Measurements from ENCODE around the gene VAV2. TPM values are rescaled to one million over a fixed set of nuclear protein-coding genes. Genes with fewer than 3 reads are reported as not detected.

Gene VAV2
- total RNA-seq, 1 donor from 2014 or later: 15.7 TPM

DNA sequence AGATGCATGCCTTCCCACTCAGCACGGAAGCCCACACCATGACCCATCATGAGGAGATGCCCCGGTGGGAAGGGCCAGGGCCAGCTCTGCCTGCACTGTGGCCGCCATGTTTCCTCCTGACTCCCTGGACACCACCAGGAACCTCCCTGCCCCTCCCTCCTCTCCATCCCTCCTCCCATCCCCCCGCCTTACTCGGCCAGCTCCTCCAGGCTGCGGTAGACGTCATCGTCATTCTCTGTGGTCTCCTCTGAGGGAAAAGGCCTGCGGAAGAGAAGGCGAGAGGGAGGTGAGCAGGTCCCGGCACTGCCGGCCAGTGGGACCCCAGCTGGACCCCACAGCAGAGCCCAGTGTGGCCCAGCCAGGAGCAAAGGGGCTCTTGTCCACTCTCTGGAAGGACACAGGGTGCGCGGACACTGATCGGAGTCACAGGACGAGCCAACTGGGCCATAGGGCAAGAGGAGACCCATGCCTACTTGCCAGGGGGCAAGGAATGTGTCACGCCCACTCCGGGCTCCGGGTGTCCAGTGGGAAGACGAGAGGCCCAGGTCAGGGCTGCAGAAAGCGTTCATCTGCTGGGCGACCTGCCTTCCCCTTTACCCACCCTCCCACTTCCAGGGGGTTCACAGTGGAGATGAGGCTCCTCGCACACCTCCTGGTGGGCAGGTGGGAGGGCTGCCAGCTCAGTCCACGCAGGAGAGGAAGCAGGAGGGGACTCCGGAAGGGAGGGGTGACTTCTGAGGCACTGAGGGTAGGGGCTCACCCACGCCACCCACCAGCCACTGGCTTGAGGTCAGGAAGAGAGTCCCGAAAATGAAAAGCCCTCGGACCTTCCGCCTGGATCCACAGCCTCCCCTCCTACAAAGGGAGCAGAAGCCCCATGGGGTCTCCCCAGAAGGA lies 157.8 kb downstream of the VAV2 start:
- DNase-seq: no peak

DNA sequence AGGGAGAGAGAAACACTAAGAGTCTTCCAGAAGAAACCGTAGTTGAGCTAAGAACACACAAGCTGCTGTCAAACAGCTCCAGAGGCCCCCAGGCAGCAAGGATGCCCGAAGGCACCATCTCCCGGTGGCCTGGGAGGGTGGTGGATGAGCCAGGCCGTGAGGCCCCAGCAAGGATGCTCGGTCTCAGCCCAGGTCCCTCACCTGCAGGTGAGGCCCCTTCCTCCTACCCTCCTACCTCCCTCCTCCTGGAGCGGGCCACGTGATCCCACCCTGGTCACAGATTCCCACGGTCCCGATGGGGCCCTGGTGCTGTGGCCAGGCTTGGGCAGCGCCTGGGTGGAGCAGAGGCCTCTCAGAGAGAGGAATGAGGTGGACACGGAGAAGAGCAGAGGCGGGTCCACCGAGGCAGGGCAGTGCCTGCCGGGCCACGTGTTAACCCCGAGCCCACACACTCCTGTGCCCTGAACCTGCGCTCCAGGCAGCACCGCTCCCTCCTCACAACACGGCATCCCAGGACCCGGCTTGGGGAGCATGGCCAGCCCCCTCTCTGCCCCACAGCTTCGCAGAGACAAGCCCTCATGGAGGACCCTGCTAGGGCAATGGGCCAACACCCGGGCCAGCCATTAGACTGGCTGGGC lies 158.6 kb downstream of the VAV2 start:
- DNase-seq: no peak

DNA sequence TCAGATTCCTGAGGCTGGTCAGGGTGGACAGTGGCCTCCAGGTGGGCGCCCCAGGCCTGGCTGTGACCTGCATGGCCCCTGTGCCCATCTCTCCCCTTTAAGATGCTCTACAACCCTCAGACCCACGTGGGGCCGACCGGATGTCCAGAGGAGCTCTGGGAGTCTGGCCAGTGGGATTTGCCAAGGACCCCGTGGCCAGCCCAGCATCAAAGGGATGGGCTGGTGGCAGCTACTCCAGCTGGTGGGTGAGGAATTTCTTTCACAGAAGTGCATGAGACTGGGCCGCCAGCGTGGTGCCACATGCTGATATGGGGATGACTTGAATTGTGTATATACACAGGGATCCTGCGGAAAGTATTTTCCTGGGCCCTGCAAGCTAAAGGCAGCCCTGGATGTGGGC lies 159.2 kb downstream of the VAV2 start:
- no peak for DNase-seq

DNA sequence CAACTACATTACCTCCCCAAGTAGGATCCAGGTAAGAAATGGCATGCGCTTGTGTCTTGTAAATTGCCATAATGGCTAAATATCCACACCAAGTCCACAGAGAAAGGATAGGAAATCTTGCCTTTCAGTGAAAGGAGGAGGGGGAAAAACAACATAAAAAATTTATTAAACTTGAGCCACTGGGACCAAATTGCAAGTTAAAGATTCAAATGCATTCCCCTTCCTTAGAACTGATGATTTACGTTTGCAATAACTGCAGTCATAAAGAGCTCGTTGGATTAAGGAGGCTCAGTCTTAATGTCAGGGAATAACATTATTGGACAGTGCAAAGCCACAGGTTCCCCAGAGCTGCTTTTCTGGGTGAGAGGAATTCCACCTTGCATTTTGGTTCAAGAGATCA lies 161.4 kb downstream of the VAV2 start:
- DNase-seq: no peak

DNA sequence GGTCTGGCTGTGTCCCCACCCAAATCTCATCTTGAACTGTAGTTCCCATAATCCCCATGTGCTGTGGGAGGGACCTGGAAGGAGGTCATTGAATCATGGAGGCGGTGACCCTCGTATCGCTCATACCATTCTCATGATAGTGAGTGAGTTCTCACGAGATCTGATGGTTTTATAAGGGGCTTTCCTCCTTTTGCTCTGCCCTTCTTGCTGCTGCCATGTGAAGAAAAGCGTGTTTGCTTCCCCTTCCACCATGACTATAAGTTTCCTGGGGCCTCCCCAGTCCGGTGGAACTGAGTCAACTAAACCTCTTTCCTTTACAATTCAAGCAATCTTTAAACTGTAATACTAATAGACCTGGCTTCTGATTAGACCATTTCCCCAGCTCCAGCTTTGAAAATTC lies 161.8 kb downstream of the VAV2 start:
- no peak for DNase-seq

DNA sequence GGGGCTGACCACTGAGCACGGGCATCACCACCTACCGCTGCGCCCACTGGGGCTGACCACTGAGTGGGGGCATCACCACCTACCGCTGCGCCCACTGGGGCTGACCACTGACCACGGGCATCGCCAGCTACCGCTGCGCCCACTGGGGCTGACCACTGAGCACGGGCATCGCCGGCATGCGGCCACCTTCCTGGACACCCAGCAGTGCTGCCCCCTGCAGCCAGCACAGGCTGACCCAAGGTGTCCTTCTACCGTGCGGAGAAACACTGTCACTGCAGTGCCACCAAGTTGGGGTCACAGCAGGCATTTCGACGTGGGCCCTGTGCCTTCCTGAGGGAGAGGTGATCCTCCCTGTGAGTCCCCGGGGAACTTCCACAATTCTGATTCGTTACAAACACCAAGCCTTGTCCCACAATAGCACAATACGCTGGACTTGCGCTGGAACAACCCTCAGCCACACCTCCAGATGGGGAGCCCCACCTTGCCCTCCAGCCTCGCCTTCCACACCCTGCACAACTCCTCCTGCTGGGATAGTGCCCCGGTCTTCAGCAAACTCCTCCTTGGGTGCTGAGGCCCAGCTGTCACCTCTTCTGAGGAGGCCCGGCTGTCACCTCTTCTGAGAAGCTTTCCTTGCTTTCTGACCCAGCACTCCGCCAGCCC lies 163.7 kb downstream of the VAV2 start:
- no peak for DNase-seq

DNA sequence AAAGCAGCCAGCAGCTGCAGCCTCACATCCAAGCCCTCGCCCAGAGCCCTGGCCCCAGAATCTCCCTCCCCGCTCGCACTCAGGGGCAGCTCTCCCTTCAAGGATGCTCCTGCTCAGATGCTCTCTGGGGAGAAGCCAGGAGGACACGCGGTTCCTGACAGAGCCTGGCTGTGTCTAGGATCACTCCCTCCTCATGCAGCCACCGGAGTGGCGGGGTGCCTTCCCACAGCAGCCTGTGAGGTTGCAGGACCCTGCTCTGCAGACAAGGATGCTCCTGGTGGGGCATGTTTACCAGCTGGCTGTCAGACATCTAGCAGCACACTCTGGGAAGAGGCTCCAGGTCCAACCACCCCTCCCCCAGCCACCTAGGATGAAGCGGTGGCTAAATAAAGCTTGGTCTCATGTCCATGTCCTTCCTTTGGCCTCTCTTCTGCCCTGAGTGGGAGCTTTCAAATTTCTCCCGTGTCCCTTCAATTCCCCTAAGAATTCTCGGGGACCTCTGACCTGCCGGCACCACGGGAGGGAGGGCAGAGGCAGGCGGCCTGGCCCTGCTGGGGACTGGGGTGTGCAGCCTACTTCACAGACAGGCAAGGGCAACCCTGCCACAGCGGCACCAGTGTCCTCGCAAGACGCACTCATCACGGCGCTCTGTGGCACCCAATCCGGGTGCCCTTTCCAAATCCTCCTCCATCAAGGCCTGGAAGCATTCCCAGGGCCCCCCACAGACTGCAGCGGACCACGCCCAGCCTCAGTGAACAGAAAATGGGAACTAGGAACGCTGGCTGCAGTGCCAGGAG lies 165.6 kb downstream of the VAV2 start:
- no peak for DNase-seq

DNA sequence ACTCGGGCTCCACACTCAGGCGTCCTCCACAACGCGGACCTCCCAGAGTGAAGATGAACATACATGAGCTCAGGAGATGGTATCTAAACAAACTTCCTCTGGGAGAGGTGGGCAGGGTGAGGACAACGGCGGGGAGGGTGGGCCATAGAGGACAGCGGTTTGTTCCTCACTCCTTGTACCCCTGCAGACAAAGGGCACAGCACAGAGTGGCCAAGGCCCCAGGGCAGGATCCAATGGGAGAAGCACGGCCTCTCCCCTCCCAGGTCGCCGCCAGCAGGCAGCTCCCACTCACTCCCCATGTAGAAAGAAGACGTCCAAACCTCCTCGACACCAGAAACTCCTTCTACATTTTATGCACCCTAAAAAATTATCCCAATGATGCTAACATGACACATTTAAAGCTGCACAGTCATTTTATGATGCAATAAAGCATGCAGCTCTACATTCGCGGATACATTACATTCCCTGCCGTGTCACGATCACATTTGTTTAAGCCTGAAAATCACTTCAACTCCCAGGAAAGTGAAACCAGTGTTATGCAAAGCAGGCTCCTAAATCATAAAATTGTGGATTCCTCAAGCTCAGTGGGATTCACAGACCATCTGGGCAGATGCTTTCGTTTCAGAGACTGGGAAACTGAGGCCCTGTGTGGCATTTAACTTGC lies 166.4 kb downstream of the VAV2 start:
- DNase-seq: peak; percentile 38

DNA sequence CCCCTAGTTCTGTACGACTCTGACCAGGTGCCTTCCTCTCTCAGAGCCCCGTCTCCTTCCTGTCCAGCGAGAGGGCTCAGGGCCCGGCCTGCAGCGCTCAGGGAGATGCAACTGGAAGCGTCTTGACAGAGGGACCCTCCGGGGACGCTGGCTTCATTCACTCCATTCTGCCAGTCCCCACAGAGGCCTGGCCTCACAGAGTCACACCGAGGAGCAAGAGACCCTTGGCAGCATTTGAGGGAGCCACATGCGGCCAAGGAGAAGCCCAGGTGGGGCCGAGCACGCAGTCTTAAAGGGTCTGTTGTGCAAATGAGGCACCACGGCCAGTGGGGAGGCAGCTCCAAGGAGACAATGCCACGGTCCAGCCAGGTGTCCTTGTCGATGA lies 167.3 kb downstream of the VAV2 start:
- no peak for DNase-seq

DNA sequence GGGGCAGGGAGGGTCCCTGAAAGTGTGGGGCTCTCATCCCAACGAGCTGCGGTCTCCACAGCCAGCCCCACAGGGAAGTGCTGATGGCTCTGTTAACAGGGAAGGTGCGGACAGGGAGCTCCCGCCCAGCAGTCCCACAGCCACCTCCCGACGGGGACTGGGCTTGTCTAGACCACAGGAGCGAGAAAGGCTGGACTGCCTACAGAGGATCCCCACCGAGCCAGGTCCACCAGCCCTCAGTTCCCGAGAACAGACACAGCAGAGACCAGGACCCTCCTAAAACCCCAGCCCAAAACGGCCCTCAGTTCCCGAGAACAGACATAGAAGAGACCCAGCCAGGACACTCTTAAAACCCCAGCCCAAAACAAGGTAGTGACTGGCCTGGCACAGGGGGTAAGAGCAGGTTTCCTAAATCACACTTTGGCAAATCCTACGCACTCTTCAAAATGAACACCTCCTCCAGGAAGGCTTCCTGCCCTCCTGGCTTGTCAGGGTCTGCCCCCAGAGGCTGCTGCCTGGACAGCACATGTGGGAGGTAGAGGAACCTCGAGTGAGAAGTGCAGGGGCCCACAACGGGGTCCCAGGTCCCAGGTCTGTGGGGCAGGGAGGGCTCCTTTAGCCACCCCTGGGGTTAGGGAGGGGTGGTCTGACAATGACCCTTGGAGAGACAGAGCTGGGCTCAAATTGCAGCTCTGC lies 167.9 kb downstream of the VAV2 start:
- no peak for DNase-seq

DNA sequence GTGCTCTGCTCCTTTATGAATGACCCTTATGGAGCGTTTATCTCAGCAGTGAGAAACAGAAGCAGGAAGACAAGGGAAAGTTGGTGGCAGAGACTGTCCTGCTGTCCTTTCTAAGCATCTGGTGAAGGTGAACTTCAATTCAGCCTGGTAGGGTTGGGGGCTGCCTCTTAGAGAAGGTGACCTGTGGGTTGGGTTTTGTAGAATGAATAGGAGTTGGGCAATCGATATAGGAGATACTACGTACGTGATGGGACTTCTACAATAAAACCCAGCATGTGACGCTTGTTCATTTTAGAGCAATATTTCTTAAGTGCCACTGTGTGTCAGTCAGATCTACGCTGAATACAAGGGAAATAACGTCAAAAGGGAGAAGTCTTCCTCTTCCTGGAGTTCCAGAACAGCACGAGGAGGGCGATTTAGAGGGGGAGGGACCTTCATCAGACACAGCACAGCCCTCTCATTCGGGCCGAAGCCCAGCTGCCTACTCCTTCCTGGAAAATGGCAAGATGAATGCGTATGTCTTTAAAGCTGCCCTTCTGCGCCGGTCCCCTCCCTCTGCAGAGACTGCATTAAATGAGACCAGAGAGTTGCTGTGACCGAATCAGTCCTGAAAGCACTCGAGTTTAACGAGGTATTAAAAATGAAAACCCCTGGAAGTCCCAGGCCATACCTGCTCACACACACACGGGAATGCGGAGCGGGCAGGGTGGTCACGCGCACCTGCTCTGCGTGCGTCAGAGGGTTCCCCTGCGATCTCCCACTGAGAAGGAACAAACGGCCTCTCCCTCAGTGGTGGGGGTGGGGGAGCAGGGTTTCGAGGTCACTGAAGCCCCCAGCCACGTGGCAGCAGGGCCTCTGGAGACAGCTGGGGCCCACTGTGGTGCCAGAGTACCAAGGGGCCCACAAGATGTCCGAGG lies 168.7 kb downstream of the VAV2 start:
- DNase-seq: no peak

DNA sequence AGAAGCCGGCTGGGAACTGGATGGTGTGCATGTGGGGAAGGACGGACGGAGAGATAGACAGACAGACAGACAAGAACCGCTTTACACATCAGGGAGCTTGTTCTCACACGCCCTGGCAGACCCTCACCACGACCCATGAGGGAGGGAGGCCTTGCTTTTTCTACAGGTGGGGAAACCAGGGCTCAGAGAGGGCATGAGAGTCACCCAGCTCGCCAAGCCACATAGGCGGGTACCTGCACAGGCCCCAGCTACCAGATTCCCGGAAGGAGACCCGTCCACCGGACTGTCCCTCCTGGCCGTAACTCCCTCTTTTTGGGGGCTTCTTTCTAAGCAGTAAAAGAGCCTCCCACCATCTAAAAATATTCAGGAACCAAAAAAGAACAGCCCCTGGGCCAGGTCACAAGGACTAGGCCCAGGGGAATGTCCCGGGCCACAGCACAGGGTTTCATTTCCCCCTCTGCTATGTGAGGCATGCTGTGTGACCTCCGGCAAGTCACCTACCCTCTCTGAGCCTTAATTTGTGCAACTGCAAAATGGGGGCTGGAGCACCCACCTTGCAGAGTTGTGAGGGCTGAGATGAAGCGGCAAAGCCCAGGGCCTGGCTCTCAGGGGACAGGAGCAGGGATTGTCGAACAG lies 169.6 kb downstream of the VAV2 start:
- DNase-seq: no peak

DNA sequence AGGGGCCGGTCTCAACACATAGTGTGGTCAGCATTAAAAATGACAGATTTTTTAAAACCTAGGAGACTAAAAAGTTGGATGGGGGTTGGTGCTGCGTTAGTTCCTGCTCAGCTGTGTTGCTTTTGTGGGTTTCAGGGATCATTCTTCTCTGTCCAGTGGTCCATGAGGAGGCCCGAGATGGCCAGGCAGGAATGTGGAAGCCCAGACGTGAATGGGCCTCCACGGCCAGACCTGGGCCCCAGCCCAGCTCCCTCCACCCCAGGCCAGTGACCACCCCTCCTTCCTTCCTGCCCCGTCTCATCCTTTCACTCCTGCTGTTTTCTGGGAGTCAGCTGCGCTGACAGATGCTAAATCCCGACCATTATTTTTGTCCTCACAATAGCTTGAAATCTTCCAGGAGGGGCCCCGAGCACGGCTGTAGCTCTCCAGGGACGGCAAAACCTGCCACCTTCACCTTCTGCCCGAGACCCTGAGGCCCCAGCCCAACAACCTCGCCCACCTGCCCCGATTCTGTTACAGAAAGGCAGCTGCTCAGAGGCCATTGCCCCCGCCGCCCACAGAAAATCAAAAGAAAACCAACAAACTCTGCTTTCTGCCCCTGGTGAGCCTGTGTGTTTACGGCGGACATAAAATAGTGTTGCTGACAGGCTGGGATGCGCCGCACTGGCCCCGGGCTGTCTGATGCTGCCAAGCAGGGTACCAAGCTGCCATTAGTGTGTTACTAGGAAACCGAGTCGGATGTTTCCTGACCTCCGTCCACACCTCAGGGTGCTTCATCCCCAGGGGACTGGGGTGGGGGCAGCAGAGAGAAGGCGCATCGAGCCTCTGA lies 170.3 kb downstream of the VAV2 start:
- DNase-seq: no peak

DNA sequence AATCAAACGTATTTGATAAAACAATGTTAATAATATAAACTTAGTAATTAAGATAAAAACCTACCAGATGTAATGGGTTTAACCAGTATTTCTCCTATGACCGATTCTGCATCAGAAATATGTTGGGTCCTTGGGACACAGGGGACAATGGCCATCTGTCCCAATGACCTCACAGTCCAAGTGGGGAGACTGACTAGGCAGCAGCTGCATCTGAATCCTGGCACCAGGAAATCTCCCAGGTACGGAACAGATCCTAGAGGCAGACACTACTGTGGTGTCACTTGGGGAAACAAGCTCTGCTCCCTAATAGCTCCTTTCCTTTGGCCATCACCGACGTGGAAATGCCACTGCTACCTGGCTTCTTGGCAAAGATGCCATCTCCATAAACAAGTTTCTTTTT lies 172.2 kb downstream of the VAV2 start:
- DNase-seq: no peak

DNA sequence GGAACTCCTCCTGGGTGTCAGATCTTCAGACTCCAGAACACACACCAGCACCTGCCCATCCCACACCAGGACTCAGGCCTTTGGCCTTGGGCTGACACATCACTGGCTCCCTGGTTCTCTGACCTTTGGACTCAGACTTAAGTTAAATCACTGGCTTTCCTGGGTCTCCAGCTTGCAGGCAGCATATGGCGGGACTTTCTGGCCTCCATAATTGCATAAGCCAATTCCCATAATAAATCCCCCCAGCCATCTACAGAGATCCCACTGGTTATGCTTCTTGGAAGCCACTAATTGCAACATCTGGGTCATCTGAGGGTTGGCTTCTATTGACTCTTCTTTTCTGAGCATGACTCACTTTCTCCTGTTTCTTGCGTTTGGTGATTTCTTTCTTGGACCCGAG lies 173.7 kb downstream of the VAV2 start:
- no peak for DNase-seq

DNA sequence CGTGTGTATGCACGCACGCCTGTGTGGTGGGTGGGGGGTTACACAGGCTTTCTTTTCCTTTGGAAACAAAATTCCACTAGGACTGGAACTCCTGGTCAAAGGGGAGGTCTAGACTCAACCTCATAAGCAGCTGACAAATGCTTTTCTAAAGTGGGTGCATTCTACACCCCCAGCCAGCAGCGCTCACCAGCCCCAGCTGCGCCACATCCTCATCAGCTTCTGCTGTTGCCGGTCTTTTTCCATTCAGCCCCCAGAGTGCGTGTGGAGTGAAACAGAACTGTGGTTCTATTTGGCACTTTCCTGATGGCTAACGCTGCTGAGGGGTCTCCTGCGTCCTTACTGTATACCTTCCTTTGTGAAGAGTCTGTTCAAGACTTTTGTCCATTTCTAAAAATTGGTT lies 176.3 kb downstream of the VAV2 start:
- no peak for DNase-seq

DNA sequence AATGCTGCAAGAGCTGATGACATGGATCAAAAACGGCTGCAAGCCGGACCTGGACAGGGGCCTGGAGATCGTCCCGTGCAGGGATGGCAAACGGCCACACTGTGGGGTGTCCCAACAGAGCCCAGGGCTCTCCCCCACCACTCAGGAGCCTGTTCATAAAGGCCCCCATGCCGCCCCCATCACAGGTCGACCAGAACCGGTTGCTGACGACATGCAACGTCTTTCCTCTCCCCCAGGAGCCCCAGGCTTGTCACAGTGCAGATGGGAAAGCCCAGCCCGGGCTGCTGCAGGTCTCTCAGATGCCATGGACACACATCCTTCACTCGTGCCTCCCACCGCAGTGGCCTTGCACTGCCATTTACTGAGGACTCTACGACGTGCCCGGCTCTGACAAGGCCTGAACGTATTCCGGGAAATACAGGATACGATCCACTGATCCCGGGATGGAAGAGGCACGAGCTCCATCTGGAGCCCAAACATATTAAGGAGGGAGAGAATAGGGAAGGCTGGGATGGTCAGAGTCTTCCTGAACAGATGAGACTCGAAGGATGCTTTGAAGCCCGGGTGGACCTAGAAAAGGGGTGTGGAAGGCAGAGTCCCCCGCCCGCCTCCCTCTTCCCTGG lies 177.4 kb downstream of the VAV2 start:
- DNase-seq: peak; percentile 47

Measured in tongue (tissue), 2 donors.